Prostate gland (tissue), 2 donors: ENCODE results near the gene POU3F1.

Experiments
- POLR2A ChIP-seq: fragments of 450-650 bp; IDR thresholded peaks from one replicate; pipeline ENCODE4 v1.6.1; 2016; ENCODE audit warnings: antibody characterized with exemption, mild to moderate bottlenecking
- POLR2AphosphoS5 ChIP-seq: sonication (generic); formaldehyde crosslinking; IDR thresholded peaks from one replicate; pipeline ENCODE4 v1.6.1; 2017; ENCODE audit warnings: antibody characterized with exemption
- TF ChIP-seq, protein P1 (sequence below), 4 experiments: fragments of 200-600 bp in 2 of 4; fragments of 450-650 bp in 2 of 4; sonication (generic) in 2 of 4; IDR thresholded peaks; 1 replicate in 3 of 4; 2 replicates in 1 of 4; pipeline ENCODE4 v1.5.1; 2016 to 2019; ENCODE audit warnings: antibody characterized with exemption in 4 of 4, mild to moderate bottlenecking in 2 of 4, moderate library complexity in 2 of 4

DNA sequence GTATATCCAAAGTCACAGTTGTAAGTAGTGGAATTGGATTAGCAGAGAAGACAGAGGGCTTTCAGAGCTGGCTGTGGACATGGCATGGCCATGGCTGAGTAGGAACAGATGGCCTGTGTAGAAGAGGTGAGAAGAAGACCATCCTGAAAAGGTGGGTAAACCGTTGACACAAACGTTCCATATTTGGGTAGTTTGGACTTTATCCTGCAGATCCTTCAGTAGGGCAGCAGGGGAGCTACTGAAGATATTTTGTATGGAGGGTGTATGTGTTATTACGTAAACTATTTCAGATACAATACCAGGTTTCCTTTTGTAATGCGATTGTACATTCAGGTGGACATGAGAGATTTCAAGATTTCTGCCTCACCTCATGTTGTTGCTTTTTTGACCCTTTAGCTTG lies 32.4 kb downstream of the POU3F1 start:
- TF ChIP-seq, protein P1, sequence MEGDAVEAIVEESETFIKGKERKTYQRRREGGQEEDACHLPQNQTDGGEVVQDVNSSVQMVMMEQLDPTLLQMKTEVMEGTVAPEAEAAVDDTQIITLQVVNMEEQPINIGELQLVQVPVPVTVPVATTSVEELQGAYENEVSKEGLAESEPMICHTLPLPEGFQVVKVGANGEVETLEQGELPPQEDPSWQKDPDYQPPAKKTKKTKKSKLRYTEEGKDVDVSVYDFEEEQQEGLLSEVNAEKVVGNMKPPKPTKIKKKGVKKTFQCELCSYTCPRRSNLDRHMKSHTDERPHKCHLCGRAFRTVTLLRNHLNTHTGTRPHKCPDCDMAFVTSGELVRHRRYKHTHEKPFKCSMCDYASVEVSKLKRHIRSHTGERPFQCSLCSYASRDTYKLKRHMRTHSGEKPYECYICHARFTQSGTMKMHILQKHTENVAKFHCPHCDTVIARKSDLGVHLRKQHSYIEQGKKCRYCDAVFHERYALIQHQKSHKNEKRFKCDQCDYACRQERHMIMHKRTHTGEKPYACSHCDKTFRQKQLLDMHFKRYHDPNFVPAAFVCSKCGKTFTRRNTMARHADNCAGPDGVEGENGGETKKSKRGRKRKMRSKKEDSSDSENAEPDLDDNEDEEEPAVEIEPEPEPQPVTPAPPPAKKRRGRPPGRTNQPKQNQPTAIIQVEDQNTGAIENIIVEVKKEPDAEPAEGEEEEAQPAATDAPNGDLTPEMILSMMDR (IDR thresholded peaks at IDR 0.05): no peak
- TF ChIP-seq POLR2AphosphoS5: no peak
- TF ChIP-seq POLR2A: no peak
